NCI-H82 treated with DMSO at 0.1 percent for 48 hours (cell line): ENCODE results near the gene THRA.

Experiments
- DNase-seq: peaks from one replicate; lab custom pipeline; 2025; ENCODE audit not compliant: unreplicated experiment; lab: John Stamatoyannopoulos, UW

Gene THRA

GRCh38 chr17:40026816-40027613 lies 35.8 kb upstream of the THRA start:
- peak; percentile 49 for DNase-seq

DNA sequence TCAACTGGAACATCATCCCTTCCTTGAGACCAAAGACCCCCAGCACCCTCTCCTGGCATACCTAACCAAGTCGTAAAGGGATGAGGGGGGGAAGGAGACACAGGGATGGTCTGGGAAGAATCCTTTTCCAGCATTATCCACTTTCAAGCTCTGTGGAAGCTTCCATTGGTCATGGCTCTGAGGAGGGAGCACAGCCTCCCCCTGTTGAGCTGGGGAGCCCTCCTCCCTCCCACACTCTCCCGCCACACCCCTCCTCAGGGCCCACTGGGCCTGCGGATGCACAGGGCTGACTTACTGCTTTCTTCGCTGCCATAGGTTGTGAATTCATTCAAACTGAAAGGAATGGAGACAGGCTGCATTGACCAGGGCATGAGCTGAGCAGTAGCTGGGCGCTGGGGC lies 35.2 kb upstream of the THRA start:
- DNase-seq, result no peak

DNA sequence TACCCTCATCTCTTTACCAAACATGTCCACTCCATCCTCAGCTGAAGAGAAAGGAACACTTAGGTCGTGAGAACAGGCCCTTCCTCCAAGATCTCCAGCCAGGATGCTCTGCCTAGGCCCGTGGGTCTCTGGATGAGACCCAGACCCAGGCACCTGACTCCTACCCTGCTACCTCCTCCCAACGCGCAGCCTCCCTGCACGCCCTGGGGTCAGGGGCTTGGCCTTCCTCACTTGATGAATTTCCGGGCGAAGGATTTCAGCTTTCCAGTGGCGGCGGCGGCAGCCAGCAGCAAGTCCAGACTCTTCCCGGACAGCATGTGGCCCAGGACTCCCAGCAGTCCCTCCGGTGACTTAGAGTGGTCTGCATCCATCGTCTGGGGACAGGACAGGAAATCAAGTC lies 34.2 kb upstream of the THRA start:
- DNase-seq, result no peak

DNA sequence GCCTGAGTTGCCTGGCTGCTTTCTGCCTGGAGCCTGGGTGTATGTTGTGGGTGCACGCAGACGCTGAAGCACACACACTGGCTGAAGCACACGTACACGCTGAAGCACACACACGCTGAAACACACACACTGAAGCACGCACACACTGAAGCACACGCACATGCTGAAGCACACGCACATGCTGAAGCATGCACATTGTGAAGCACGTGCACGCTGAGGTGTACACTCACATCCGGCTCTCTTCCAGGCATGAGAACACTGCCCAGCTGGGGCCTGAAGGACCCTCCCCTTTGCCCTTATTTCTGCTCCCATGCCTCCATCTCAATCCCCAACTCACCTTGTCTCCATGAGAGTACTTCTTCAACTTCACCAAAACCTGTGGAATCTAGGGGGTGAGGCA lies 31.1 kb upstream of the THRA start:
- DNase-seq, result no peak

GRCh38 chr17:40032322-40033320 lies 30.1 kb upstream of the THRA start:
- no peak for DNase-seq

DNA sequence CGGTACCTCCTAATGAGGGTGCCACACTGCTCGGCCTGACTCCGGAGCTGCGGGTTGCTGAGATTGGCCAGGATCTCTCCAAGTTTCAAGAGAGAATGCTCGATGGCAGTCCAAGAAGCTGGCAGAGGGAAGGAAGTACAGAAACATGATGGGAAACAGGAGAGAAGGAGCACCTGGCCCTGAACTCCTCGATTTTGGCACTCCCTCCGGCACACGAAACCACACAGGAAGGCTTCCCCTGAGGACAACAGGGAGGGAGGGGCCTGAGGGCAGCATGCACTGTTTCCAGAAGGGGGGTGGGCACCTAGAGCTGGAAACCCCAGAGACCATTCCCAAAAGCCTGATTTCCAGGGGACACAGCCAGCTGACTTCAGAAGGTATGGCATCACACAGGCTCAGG lies 29.4 kb upstream of the THRA start:
- no peak for DNase-seq

DNA sequence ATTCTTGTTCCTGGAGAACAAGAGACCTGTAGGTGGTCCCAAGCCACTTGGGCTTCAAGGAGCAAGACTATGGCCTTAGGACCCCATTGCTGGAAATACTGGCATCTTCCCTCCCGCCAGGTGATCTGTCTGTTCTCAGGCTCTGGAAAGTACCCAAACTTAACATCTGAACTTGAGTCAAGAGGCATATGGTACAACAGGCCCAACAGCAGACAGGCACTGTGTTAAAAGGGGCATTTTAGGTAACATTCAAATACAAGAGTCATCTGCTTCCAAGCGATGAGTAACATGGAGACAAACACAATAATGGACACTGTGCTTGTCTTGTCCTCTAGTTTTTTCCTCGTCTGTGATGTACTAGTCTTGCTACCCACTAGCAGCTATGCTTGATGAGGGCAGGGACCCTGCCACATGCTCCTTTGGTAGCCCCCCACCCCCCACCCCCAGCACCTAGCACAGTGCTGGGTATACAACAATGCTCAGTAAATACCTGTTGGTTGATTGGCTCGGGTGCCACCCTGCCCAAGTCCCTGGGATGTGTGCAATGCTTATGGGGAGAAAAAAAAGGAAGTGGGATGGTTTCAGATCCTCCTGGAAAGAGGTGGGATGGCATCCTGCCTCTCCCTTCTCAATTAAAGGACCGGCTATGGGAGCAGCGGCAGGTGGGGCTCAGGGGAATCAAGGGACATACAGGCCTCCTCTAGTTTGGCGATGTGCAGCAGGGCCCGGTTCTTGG lies 28.2 kb upstream of the THRA start:
- no peak for DNase-seq

- peak; percentile 8 for DNase-seq
Observed at GRCh38 chr17:40035162-40035559, 27.6 kb upstream of the THRA start.

- DNase-seq, result no peak
Observed at GRCh38 chr17:40038882-40039513, 23.8 kb upstream of the THRA start.

- no peak for DNase-seq
Observed at GRCh38 chr17:40041196-40041595, 21.6 kb upstream of the THRA start.

DNA sequence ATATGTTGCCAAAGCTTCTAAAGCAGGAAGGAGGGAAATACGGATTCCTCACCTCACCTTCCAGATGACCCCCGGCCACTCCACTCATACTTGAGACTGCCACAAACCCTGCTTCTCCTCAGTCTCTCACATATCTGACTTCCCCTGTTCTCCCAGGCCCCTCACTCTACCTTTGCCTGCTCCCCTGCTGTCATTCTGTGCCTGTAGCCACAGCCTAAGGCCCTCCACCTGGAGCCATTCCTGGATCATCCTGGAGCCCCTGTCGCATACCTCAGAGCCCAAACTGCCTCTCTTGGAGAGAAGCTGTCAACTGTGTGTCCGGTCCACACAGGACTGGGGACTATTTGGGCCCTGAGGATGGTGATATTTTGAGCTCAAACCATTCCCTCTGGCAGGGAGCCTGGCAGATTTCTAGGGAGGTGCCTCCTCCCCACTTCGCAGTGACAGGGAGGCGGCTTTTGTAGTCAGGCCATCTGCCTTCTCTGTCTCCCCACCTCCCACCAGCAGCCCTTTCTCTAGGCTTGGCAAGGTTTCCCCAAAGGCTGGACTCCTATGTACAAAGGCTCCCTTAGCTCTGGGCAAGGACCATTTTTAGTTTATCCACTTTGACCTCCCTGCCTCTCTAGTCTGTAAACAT lies 6.3 kb upstream of the THRA start:
- DNase-seq, result no peak

GRCh38 chr17:40058186-40058784 lies 4.5 kb upstream of the THRA start:
- no peak for DNase-seq

GRCh38 chr17:40058865-40059264 lies 3.9 kb upstream of the THRA start:
- DNase-seq, result no peak

GRCh38 chr17:40059729-40060475 lies 2.9 kb upstream of the THRA start:
- DNase-seq, result no peak

GRCh38 chr17:40060887-40061608 lies 1.7 kb upstream of the THRA start:
- DNase-seq, result no peak

- no peak for DNase-seq
Observed at GRCh38 chr17:40061609-40062038, 1.1 kb upstream of the THRA start.

- no peak for DNase-seq
Observed at GRCh38 chr17:40063187-40063771, 514 bp downstream of the THRA start.

GRCh38 chr17:40063901-40064531 lies 1.3 kb downstream of the THRA start:
- peak; percentile 11 for DNase-seq
